AG09309 (cell line): ENCODE results near the gene ANKRD44.

Experiments used
- DNase-seq: peaks from one replicate; pipeline ENCODE4 v3.0.0-alpha.2; 2010; ENCODE audit warnings: low read depth
- H3K4me3 ChIP-seq: 2 replicates; pipeline ENCODE4 v1.5.1; 2011; ENCODE audit warnings: mild to moderate bottlenecking, low read depth, low read length, moderate library complexity; ENCODE audit not compliant: control insufficient read depth
- TF ChIP-seq, protein P1 (sequence below): IDR thresholded peaks from 2 replicates; pipeline ENCODE4 v1.5.1; 2011; ENCODE audit warnings: mild to moderate bottlenecking, low read depth, low read length, inconsistent platforms; ENCODE audit not compliant: insufficient read depth, control insufficient read depth; ENCODE audit errors: missing control alignments

Gene ANKRD44

GRCh38 chr2:197079832-197080555, 230.6 kb downstream of the ANKRD44 start:
- no peak overlapping the region for H3K4me3 ChIP-seq
- TF ChIP-seq, protein P1, sequence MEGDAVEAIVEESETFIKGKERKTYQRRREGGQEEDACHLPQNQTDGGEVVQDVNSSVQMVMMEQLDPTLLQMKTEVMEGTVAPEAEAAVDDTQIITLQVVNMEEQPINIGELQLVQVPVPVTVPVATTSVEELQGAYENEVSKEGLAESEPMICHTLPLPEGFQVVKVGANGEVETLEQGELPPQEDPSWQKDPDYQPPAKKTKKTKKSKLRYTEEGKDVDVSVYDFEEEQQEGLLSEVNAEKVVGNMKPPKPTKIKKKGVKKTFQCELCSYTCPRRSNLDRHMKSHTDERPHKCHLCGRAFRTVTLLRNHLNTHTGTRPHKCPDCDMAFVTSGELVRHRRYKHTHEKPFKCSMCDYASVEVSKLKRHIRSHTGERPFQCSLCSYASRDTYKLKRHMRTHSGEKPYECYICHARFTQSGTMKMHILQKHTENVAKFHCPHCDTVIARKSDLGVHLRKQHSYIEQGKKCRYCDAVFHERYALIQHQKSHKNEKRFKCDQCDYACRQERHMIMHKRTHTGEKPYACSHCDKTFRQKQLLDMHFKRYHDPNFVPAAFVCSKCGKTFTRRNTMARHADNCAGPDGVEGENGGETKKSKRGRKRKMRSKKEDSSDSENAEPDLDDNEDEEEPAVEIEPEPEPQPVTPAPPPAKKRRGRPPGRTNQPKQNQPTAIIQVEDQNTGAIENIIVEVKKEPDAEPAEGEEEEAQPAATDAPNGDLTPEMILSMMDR = no peak
- no peak for DNase-seq

DNA sequence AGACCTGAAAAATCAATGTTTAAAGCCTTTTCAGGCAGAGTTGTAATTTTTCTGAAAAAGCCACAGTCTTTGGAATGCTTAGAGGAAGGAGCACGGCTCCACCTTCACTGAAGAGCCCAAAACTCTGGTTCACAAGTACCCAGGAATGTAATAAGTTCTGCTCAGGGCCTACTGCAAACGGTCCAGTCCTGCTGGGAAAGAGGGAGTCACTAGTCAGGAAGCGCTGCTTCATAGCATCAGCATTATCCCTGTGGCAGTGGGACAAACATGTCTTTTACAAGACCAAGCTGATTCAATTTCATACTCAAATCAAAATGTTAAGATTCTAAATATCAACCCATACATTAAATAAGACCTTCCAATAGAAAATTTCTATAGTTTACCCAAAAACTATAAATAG, 231.2 kb downstream of the ANKRD44 start:
- H3K4me3 ChIP-seq = no peak overlapping the region
- TF ChIP-seq, protein P1 = no peak
- peak; percentile 23 for DNase-seq

GRCh38 chr2:197078535-197078934, 232.0 kb downstream of the ANKRD44 start:
- TF ChIP-seq, protein P1 = no peak
- no peak for DNase-seq
- no peak overlapping the region for H3K4me3 ChIP-seq

DNA sequence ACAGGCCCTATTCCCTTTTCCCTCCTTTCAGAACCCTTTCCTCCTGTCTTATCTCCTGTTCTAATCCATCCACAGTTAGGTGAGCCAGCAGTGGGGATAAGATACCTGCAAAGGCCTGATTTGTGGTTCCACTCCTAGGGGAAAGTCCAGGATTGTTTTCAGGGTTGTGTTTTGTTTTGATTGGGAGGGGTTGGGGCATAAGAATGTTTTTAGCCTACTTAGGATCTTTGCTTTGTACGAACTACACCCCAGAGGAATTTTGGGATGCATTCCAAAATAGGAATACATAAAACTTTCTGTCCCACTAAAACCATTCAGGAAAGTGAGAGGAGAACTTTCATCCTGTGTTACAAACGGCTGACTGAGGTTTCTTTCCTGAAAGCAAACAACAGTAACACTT, 233.2 kb downstream of the ANKRD44 start:
- no peak for DNase-seq
- TF ChIP-seq, protein P1 = no peak
- H3K4me3 ChIP-seq = no peak overlapping the region

DNA sequence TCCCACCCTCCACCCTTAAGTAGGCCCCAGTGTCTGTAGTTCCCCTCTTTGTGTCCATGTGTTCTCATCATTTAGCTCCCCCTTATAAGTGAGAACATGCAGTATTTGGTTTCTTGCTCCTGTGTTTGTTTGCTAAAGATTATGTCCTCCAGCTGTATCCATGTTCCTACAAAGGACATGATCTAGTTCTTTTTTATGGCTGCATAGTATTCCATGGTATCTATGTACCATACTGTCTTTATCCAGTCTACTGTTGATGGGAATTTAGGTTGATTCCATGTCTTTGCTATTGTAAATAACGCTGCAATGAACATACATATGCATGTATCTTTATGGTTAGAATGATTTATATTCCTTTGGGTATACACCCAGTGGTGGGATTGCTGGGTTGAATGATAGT, 233.9 kb downstream of the ANKRD44 start:
- no peak overlapping the region for H3K4me3 ChIP-seq
- DNase-seq = no peak
- TF ChIP-seq, protein P1 = no peak

DNA sequence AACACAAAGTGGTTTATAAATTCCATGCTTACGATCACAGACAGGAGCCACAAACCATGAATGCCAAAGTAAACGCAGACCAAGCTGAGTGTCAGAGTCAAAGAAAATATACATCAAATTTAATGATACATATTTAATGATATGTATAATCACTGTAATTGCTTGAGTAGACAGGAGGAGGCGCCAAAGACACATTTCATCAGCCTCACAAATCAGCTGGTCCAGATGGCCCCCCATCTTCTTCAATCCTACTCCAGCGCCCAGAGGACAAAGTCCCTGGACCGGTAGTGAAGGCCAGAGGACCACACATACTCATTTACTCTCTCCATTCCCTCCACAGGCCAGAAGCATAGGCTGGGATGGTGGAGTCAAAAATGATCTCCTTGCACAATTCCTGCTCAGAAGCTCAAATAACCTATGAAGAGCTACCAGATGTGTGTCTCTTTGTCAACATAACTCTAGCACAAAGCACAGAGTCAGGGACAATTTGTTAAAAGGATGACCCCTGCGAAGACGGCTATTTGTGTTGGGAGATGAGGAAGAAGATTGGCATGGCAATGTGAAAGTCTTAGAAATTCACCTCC, 234.7 kb downstream of the ANKRD44 start:
- TF ChIP-seq, protein P1 = peak; percentile 24
- DNase-seq = no peak
- H3K4me3 ChIP-seq = no peak overlapping the region

DNA sequence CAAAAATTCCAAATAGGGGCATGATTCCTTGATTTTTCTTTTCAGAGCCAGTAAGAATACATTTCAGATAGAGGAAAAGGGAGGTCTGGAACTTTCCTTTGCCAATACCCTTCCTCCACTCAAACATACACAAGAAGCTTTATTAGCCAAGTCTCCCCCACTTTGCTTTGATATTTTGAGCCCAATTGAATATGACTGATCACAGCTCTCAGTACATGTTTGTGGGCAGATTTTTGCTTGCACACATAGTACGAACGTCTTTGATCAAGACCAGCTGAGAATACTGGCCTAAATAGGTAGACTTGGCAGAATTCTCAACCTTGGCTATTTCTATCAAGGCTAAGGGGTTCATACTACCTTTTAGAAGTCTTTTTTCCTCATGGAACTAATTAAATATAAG, 235.3 kb downstream of the ANKRD44 start:
- H3K4me3 ChIP-seq = no peak overlapping the region
- DNase-seq = no peak
- TF ChIP-seq, protein P1 = no peak
